Neural cell (in vitro differentiated cells): ENCODE data around the gene LPXN. TPM values are rescaled to one million over a fixed set of nuclear protein-coding genes. Genes with fewer than 3 reads are reported as not detected.

ENCODE experiments used
- H2AFZ ChIP-seq: fragments of 200-600, 300-800 bp; sonication (generic), shearing (Covaris generic); 2 replicates; pipeline ENCODE4 v1.6.0; 2014; ENCODE audit warnings: low read depth, mild to moderate bottlenecking, antibody characterized with exemption, low read length, moderate library complexity
- H3F3A ChIP-seq: fragments of 200-600 bp; shearing (Covaris generic); 2 replicates; pipeline ENCODE4 v1.6.1; 2016; ENCODE audit warnings: mild to moderate bottlenecking, moderate library complexity, mixed read lengths, antibody characterized with exemption, low read length; ENCODE audit not compliant: insufficient read depth, poor library complexity, severe bottlenecking
- H3K27ac ChIP-seq: fragments of 200-600, 300-800 bp; sonication (generic), shearing (Covaris generic); 2 replicates; pipeline ENCODE4 v1.5.1; 2014; ENCODE audit warnings: mild to moderate bottlenecking, low read length, moderate library complexity
- H3K27me3 ChIP-seq: fragments of 300-800, 200-600 bp; sonication (generic), shearing (Covaris generic); 2 replicates; pipeline ENCODE4 v1.6.0; 2014; ENCODE audit warnings: mild to moderate bottlenecking, low read depth, low read length, moderate library complexity; ENCODE audit not compliant: insufficient read depth
- H3K36me3 ChIP-seq: fragments of 300-800, 200-600 bp; sonication (generic), shearing (Covaris generic); 2 replicates; pipeline ENCODE4 v1.5.1; 2014; ENCODE audit warnings: mild to moderate bottlenecking, antibody characterized with exemption, low read length, moderate library complexity; ENCODE audit not compliant: insufficient read depth
- H3K4me2 ChIP-seq: fragments of 300-800, 200-600 bp; sonication (generic), shearing (Covaris generic); 2 replicates; pipeline ENCODE4 v1.6.0; 2014; ENCODE audit warnings: mild to moderate bottlenecking, low read length
- H3K4me3 ChIP-seq: fragments of 300-800, 200-600 bp; sonication (generic), shearing (Covaris generic); 2 replicates; pipeline ENCODE4 v1.5.1; 2014; ENCODE audit warnings: mild to moderate bottlenecking, low read length, moderate library complexity
- H3K79me2 ChIP-seq: fragments of 200-600 bp; shearing (Covaris generic); replicated peaks from 2 replicates; pipeline ENCODE4 v1.6.0; 2014; ENCODE audit warnings: mild to moderate bottlenecking, low read length, moderate library complexity; ENCODE audit not compliant: insufficient read depth
- H3K9ac ChIP-seq: fragments of 300-800, 200-600 bp; sonication (generic), shearing (Covaris generic); 2 replicates; pipeline ENCODE4 v1.6.1; 2016; ENCODE audit warnings: mild to moderate bottlenecking, low read length, mixed read lengths
- H3K9me2 ChIP-seq: fragments of 200-600 bp; shearing (Covaris generic); 2 replicates; pipeline ENCODE4 v1.6.1; 2016; ENCODE audit warnings: mild to moderate bottlenecking, low read length, mixed read lengths; ENCODE audit not compliant: insufficient read depth
- H3K9me3 ChIP-seq: fragments of 200-600, 300-800 bp; sonication (generic), shearing (Covaris generic); 2 replicates; pipeline ENCODE4 v1.6.1; 2016; ENCODE audit warnings: mild to moderate bottlenecking, mixed run types, low read length, moderate library complexity, mixed read lengths
- H4K20me1 ChIP-seq: fragments of 200-600 bp; shearing (Covaris generic); 2 replicates; pipeline ENCODE4 v1.6.1; 2016; ENCODE audit warnings: mild to moderate bottlenecking, mixed run types; ENCODE audit not compliant: insufficient read depth
- EP300 ChIP-seq: fragments of 450-650 bp; conservative IDR thresholded peaks from 2 replicates; pipeline ENCODE4 v1.6.1; 2014; ENCODE audit warnings: antibody characterized with exemption, mild to moderate bottlenecking, moderate library complexity; ENCODE audit not compliant: poor library complexity, severe bottlenecking
- EZH2 ChIP-seq: fragments of 200-600, 300-800 bp; shearing (Covaris generic), sonication (generic); IDR thresholded peaks from 2 replicates; pipeline ENCODE4 v1.6.1; 2014; ENCODE audit warnings: antibody characterized with exemption, low read length, borderline replicate concordance, mild to moderate bottlenecking; ENCODE audit not compliant: insufficient read depth, poor library complexity, severe bottlenecking
- MXI1 ChIP-seq: fragments of 450-650 bp; conservative IDR thresholded peaks from 2 replicates; pipeline ENCODE4 v1.6.1; 2014; ENCODE audit warnings: antibody characterized with exemption, mild to moderate bottlenecking; ENCODE audit not compliant: poor library complexity, severe bottlenecking
- POLR2AphosphoS5 ChIP-seq: IDR thresholded peaks from 2 replicates; pipeline ENCODE4 v1.6.1; 2012
- RAD21 ChIP-seq: fragments of 450-650 bp; conservative IDR thresholded peaks from 2 replicates; pipeline ENCODE4 v1.6.1; 2014; ENCODE audit warnings: antibody characterized with exemption, mild to moderate bottlenecking, moderate library complexity
- REST ChIP-seq: IDR thresholded peaks from 2 replicates; pipeline ENCODE4 v1.6.1; 2012; ENCODE audit warnings: borderline replicate concordance
- SMC3 ChIP-seq: fragments of 450-650 bp; conservative IDR thresholded peaks from 2 replicates; pipeline ENCODE4 v1.6.1; 2014; ENCODE audit warnings: antibody characterized with exemption, mild to moderate bottlenecking, moderate library complexity; ENCODE audit not compliant: poor library complexity
- TAF1 ChIP-seq: IDR thresholded peaks from 2 replicates; pipeline ENCODE4 v1.6.1; 2012; ENCODE audit warnings: low read depth
- polyA plus RNA-seq: library from polyadenylated mRNA; depleted of rRNA; stranded (reverse); fragments of >200 nt; gene quantifications from 2 replicates; pipeline ENCODE4 v1.2.3, GENCODE V29; 2014
- TF ChIP-seq, protein P1 (sequence below): fragments of 450-650 bp; IDR thresholded peaks from 2 replicates; pipeline ENCODE4 v1.5.1; 2014; ENCODE audit warnings: antibody characterized with exemption, mild to moderate bottlenecking, moderate library complexity; ENCODE audit not compliant: poor library complexity, severe bottlenecking

LPXN gene
- polyA plus RNA-seq, 1 donor from 2014 or later, result 4.1 TPM

DNA sequence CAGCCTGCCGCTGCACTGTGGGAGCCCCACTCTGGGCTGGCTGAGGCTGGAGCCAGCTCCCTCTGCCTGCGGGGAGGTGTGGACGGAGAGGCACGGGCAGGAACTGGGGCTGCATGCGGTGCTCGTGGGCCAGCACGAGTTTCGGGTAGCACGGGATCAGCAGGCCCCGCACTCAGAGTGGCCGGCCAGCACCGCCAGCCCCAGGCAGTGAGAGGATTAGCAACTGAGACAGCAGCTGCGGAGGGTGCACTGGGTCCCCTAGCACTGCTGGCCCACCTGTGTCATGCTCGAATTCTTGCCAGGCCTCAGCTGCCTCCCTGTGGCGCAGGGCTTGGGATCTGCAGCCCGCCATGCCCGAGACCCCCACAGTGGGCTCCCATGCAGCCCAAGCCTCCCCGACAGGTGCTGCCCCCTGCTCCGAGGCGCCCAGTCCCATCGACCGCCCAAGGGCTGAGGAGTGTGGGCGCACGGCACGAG, 43.8 kb downstream of the LPXN start:
- H3K36me3 ChIP-seq, result no peaks in the 10 kb centered on the region
- no peak overlapping the region for H3K4me2 ChIP-seq
- H3K79me2 ChIP-seq, result no peaks in the 10 kb centered on the region
- H3K9me3 ChIP-seq, result no peaks in the 10 kb centered on the region
- H3F3A ChIP-seq, result no peaks in the 10 kb centered on the region
- H3K27ac ChIP-seq, result no peak overlapping the region
- H3K9ac ChIP-seq, result no peak overlapping the region
- H3K9me2 ChIP-seq, result no peaks in the 10 kb centered on the region
- TF ChIP-seq SMC3 (no peak), EP300 (no peak), RAD21 (no peak), TAF1 (no peak), REST (no peak), MXI1 (no peak), EZH2 (no peak), POLR2AphosphoS5 (no peak)
- TF ChIP-seq, protein P1, sequence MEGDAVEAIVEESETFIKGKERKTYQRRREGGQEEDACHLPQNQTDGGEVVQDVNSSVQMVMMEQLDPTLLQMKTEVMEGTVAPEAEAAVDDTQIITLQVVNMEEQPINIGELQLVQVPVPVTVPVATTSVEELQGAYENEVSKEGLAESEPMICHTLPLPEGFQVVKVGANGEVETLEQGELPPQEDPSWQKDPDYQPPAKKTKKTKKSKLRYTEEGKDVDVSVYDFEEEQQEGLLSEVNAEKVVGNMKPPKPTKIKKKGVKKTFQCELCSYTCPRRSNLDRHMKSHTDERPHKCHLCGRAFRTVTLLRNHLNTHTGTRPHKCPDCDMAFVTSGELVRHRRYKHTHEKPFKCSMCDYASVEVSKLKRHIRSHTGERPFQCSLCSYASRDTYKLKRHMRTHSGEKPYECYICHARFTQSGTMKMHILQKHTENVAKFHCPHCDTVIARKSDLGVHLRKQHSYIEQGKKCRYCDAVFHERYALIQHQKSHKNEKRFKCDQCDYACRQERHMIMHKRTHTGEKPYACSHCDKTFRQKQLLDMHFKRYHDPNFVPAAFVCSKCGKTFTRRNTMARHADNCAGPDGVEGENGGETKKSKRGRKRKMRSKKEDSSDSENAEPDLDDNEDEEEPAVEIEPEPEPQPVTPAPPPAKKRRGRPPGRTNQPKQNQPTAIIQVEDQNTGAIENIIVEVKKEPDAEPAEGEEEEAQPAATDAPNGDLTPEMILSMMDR, result no peak
- no peak overlapping the region for H2AFZ ChIP-seq
- H4K20me1 ChIP-seq, result no peaks in the 10 kb centered on the region
- H3K27me3 ChIP-seq, result no peaks in the 10 kb centered on the region
- no peak overlapping the region for H3K4me3 ChIP-seq

DNA sequence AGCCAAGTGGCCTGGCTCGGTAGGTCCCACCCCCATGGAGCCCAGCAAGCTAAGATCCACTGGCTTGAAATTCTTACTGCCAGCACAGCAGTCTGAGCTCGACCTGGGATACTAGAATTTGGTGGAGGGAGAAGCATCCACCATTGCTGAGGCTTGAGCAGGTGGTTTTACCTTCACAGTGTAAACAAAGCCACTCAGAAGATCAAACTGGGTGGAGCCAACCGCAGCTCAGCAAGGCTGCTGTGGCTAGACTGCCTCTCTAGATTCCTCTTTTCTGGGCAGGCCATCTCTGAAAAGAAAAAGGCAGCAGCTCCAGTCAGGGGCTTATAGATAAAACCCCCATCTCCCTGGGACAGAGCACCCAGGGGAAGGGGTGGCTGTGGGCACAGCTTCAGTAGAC, 45.4 kb downstream of the LPXN start:
- no peaks in the 10 kb centered on the region for H3K79me2 ChIP-seq
- no peak overlapping the region for H3K4me3 ChIP-seq
- no peaks in the 10 kb centered on the region for H3K9me2 ChIP-seq
- H3K27me3 ChIP-seq, result no peaks in the 10 kb centered on the region
- H3K4me2 ChIP-seq, result no peak overlapping the region
- H3K36me3 ChIP-seq, result no peaks in the 10 kb centered on the region
- no peak overlapping the region for H3K9ac ChIP-seq
- H3F3A ChIP-seq, result no peaks in the 10 kb centered on the region
- no peak overlapping the region for H2AFZ ChIP-seq
- no peak overlapping the region for H3K27ac ChIP-seq
- TF ChIP-seq EP300 (no peak), TAF1 (no peak), SMC3 (no peak), RAD21 (no peak), REST (no peak), POLR2AphosphoS5 (no peak), MXI1 (no peak), EZH2 (no peak)
- TF ChIP-seq, protein P1, result no peak
- H3K9me3 ChIP-seq, result no peaks in the 10 kb centered on the region
- H4K20me1 ChIP-seq, result no peaks in the 10 kb centered on the region
